K562 (cell line): ENCODE results near the gene TRPC4. TPM values are rescaled to one million over a fixed set of nuclear protein-coding genes. Genes with fewer than 3 reads are reported as not detected.

Experiments used
- ATAC-seq: fragments of 200-7000 bp; cut with Tn5 transposase; 3 replicates; pipeline ENCODE4 v1.9.1; 2020; ENCODE audit warnings: moderate library complexity
- BruUV-seq: library from RNA; stranded (reverse); fragments of 400-500 nt; replicated peaks from 2 replicates; lab custom pipeline; 2021; lab: Mats Ljungman, UMichigan
- CTCF ChIA-PET: fragments of 300-600 bp; formaldehyde crosslinking; extraction: SDS; loops from one replicate; lab custom pipeline; 2021; ENCODE audit warnings: low intra/inter-chr PET ratio; lab: Yijun Ruan, JAX
- POLR2A ChIA-PET: fragments of 300-600, 350-650 bp; sonication (Branson Sonifier 250); formaldehyde crosslinking; extraction: SDS; loops from one replicate; lab custom pipeline; 2021; ENCODE audit warnings: antibody characterized with exemption, inconsistent platforms; lab: Yijun Ruan, JAX
- DNase-seq, 4 experiments: peaks; one replicate each; pipeline versions ENCODE4 v3.0.0 to v3.0.0-alpha.2; 2011 to 2018; ENCODE audit warnings: low spot score in 3 of 4, mixed read lengths in 3 of 4; ENCODE audit errors: extremely low read depth in 1 of 4
- FAIRE-seq: peaks from 2 replicates; lab custom pipeline; 2011; peaks lifted over from hg19 to GRCh38; lab: Jason Lieb, UNC
- H2AFZ ChIP-seq: 2 replicates; pipeline ENCODE4 v1.6.0; 2011; ENCODE audit warnings: low read depth, low read length, control low read depth, inconsistent platforms
- H3K27ac ChIP-seq: fragments of 200-600 bp; 3 replicates; pipeline ENCODE4 v1.8.0; 2011; ENCODE audit warnings: low read depth, mild to moderate bottlenecking, control low read depth, inconsistent platforms, low read length, moderate library complexity, mixed read lengths; ENCODE audit errors: extremely low read depth
- H3K27me3 ChIP-seq, 2 experiments: fragments of 300-600 bp in 1 of 2; 2 replicates in 1 of 2; 3 replicates in 1 of 2; pipeline versions ENCODE4 v1.6.0 to v1.8.0; 2011; ENCODE audit warnings: inconsistent platforms in 2 of 2, low read length in 2 of 2, mild to moderate bottlenecking in 1 of 2, mixed read lengths in 1 of 2, moderate library complexity in 1 of 2; ENCODE audit not compliant: control insufficient read depth in 2 of 2, insufficient read depth in 2 of 2
- H3K36me3 ChIP-seq: fragments of 300-600 bp; 3 replicates; pipeline ENCODE4 v1.8.0; 2011; ENCODE audit warnings: mild to moderate bottlenecking, low read length, inconsistent platforms; ENCODE audit not compliant: control insufficient read depth, insufficient read depth
- H3K4me1 ChIP-seq, 2 experiments: fragments of 200-600 bp in 1 of 2; replicated peaks in 1 of 2; 2 replicates in 1 of 2; 3 replicates in 1 of 2; pipeline versions ENCODE4 v1.5.1 to v1.8.0; 2011; ENCODE audit warnings: inconsistent platforms in 2 of 2, low read length in 2 of 2, mild to moderate bottlenecking in 1 of 2, mixed read lengths in 1 of 2, moderate library complexity in 1 of 2; ENCODE audit not compliant: control insufficient read depth in 2 of 2, insufficient read depth in 2 of 2
- H3K4me2 ChIP-seq: 2 replicates; pipeline ENCODE4 v1.6.1; 2011; ENCODE audit warnings: low read length, control low read depth, inconsistent platforms, mixed read lengths; ENCODE audit not compliant: insufficient read depth
- H3K4me3 ChIP-seq: fragments of 200-600 bp; sonication (generic), shearing (Covaris generic); 2 replicates; pipeline ENCODE4 v1.5.1; 2016; ENCODE audit warnings: control low read depth, inconsistent platforms
- H3K79me2 ChIP-seq: fragments of 200-600 bp; 3 replicates; pipeline ENCODE4 v1.8.0; 2011; ENCODE audit warnings: low read length, inconsistent platforms; ENCODE audit not compliant: control insufficient read depth, insufficient read depth
- H3K9ac ChIP-seq, 2 experiments: 2 replicates each; pipeline versions ENCODE4 v1.6.0 to v1.6.1; 2011; ENCODE audit warnings: low read depth in 2 of 2, low read length in 2 of 2, control low read depth in 1 of 2, inconsistent platforms in 1 of 2, mild to moderate bottlenecking in 1 of 2, mixed read lengths in 1 of 2; ENCODE audit not compliant: insufficient read depth in 1 of 2
- H3K9me1 ChIP-seq: one replicate; pipeline ENCODE4 v1.6.0; 2011; ENCODE audit warnings: inconsistent platforms, mild to moderate bottlenecking, low read length, moderate library complexity; ENCODE audit not compliant: control insufficient read depth, insufficient read depth
- H3K9me3 ChIP-seq: replicated peaks from 2 replicates; pipeline ENCODE4 v1.5.1; 2011; ENCODE audit warnings: low read depth, low read length, inconsistent platforms; ENCODE audit not compliant: control insufficient read depth, insufficient read depth
- H4K20me1 ChIP-seq: replicated peaks from 2 replicates; pipeline ENCODE4 v1.6.1; 2011; ENCODE audit warnings: low read length, inconsistent platforms, mixed read lengths; ENCODE audit not compliant: control insufficient read depth, insufficient read depth
- FOXM1 ChIP-seq, 2 experiments: fragments of 450-650 bp in 1 of 2; sonication (generic) in 1 of 2; formaldehyde crosslinking in 1 of 2; IDR thresholded peaks; 2 replicates each; pipeline versions ENCODE4 v1.6.1 to v1.9.0; 2017 to 2022; ENCODE audit warnings: low read depth in 2 of 2, mild to moderate bottlenecking in 2 of 2, missing genetic modification reagents in 1 of 2, moderate library complexity in 1 of 2
- HDGF ChIP-seq: fragments of 450-650 bp; IDR thresholded peaks from 2 replicates; pipeline ENCODE4 v1.6.1; 2016
- HLTF ChIP-seq: fragments of 450-650 bp; IDR thresholded peaks from 2 replicates; pipeline ENCODE4 v1.6.1; 2016
- IFI16 ChIP-seq: fragments of 250-450 bp; sonication (Bioruptor Pico); IDR thresholded peaks from 2 replicates; pipeline ENCODE4 v2.1.2; 2022; ENCODE audit warnings: mild to moderate bottlenecking, inconsistent platforms
- KAT2B ChIP-seq: IDR thresholded peaks from one replicate; pipeline ENCODE4 v1.6.1; 2012; ENCODE audit warnings: low read depth, mild to moderate bottlenecking, control low read depth, inconsistent platforms, low read length, moderate library complexity
- PRPF4 ChIP-seq: fragments of 200-400 bp; formaldehyde crosslinking; IDR thresholded peaks from one replicate; pipeline ENCODE4 v1.6.1; 2017; ENCODE audit warnings: low read length, low read depth, mild to moderate bottlenecking; ENCODE audit not compliant: insufficient read depth, poor library complexity, severe bottlenecking
- SIX5 ChIP-seq, 2 experiments: IDR thresholded peaks; 2 replicates each; pipeline ENCODE4 v1.6.1; 2011; ENCODE audit warnings: low read length in 2 of 2, borderline replicate concordance in 1 of 2, low read depth in 1 of 2, mild to moderate bottlenecking in 1 of 2, moderate library complexity in 1 of 2; ENCODE audit not compliant: insufficient read depth in 1 of 2
- YBX1 ChIP-seq: fragments of 450-650 bp; IDR thresholded peaks from 2 replicates; pipeline ENCODE4 v1.7.1; 2016; ENCODE audit warnings: mild to moderate bottlenecking
- WGBS: fragments of 100-300 bp; shearing (Covaris generic); methylation state at CpG from one replicate; pipeline ENCODE4 v1.1.6; 2016; ENCODE audit warnings: low coverage, mixed read lengths; ENCODE audit not compliant: insufficient coverage; ENCODE audit errors: missing lambda C conversion rate; 5-methylcytosine and 5-hydroxymethylcytosine counted together
- in situ Hi-C: fragments of 300-500 bp; cut with MboI; formaldehyde crosslinking; loops from 4 replicates; pipeline ENCODE4 v1.15.0; 2018; ENCODE audit warnings: inconsistent platforms, mixed read lengths
- intact Hi-C: fragments of 100-400 bp; cut with micrococcal nuclease; formaldehyde crosslinking; loops from 2 replicates; pipeline ENCODE4 v1.14.2; 2022
- polyA plus RNA-seq, 8 experiments: library from polyadenylated mRNA; depleted of rRNA in 4 of 8; stranded (reverse) in 5 of 8; unstranded in 3 of 8; fragments of >200 nt; fragmentation: Nextera tagmentation in 2 of 8; fragmentation: Illumina TruSeq in 1 of 8; extraction: Ambion mirVana in 2 of 8; extraction: Trizol in 1 of 8; gene quantifications; 2 replicates each; pipeline versions ENCODE4 v1.2.1 to v1.2.3, GENCODE V29; 2011 to 2014; ENCODE audit warnings: inconsistent platforms in 1 of 8, missing spikeins in 1 of 8
- total RNA-seq, 7 experiments: library from RNA; depleted of rRNA in 6 of 7; stranded (reverse); fragments of >200 nt in 6 of 7; fragmentation: Illumina TruSeq in 2 of 7; extraction: Trizol in 2 of 7; gene quantifications; 2 replicates each; pipeline versions ENCODE4 v1.2.1 to v1.2.3, GENCODE V29; 2011 to 2021; ENCODE audit warnings: low replicate concordance in 1 of 7
- TF ChIP-seq, protein P1 (sequence below): fragments of 450-650 bp; IDR thresholded peaks from 2 replicates; pipeline ENCODE4 v1.7.1; 2018; ENCODE audit warnings: mild to moderate bottlenecking, low read depth; ENCODE audit not compliant: partially characterized antibody
- TF ChIP-seq, protein P2 (sequence below): sonication (generic); formaldehyde crosslinking; IDR thresholded peaks from 2 replicates; pipeline ENCODE4 v1.8.1; 2023; ENCODE audit warnings: missing genetic modification reagents, mild to moderate bottlenecking, borderline replicate concordance

The TRPC4 gene
- total and polyA plus RNA-seq, 9 of the 15 experiments (the other 6 are each of a cell fraction or from before 2014, with no cell fraction given) = 0.03 to 0.04 TPM; not detected in 7

DNA sequence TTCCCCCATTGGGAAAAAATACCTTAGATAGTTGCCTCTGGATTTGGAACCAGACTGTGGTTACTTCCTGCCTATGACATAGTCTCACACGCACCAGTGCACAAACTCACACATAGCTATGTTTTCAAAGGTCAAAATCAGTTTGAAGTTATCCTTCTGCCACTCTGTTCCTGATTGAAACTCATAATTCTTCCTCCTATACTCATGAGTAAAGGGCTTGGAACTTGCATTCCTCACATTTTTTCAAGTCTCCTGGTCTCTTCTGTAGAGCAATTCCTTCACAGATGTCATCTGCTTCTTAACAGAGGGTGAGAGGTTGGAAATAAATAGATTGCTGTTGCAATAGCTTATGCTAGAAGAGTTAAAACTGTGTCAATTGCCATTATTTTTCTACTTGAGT, 252.4 kb downstream of the TRPC4 start:
- no peaks in the 10 kb centered on the region for H3K9me3 ChIP-seq
- in situ Hi-C loops = loop anchor here (25.0 kb wide), 1 partner anchor 505 kb away; the partner anchor contains the start of gene CSNK1A1L
- H3K27ac ChIP-seq = no peak overlapping the region
- no peaks in the 10 kb centered on the region for H3K9me1 ChIP-seq
- H3K4me3 ChIP-seq = no peak overlapping the region
- no peak for DNase-seq
- 0% methylated on average over 1 of the region's 1 CpG for WGBS
- no peaks in the 10 kb centered on the region for H3K79me2 ChIP-seq
- H3K27me3 ChIP-seq = no peaks in the 10 kb centered on the region
- ChIA-PET POLR2A (no interaction called here), CTCF (no interaction called here)
- intact Hi-C loops = no loop called here
- no peaks in the 10 kb centered on the region for H3K36me3 ChIP-seq
- no peaks in the 10 kb centered on the region for H3K4me1 ChIP-seq
- TF ChIP-seq PRPF4 (no peak), KAT2B (no peak), HLTF (no peak), IFI16 (CRISPR knock-in tag) (no peak), YBX1 (no peak), SIX5 (IDR thresholded peaks at IDR 0.05; ENCODE audit: borderline replicate concordance in 1 of 2, insufficient read depth in 1 of 2, low read depth in 1 of 2, low read length in 2 of 2) (no peak), FOXM1 (IDR thresholded peaks at IDR 0.05; ENCODE audit: low read depth) (no peak), FOXM1 (CRISPR knock-in tag; IDR thresholded peaks at IDR 0.05; ENCODE audit: low read depth) (no peak), HDGF (no peak)
- TF ChIP-seq, protein P1, sequence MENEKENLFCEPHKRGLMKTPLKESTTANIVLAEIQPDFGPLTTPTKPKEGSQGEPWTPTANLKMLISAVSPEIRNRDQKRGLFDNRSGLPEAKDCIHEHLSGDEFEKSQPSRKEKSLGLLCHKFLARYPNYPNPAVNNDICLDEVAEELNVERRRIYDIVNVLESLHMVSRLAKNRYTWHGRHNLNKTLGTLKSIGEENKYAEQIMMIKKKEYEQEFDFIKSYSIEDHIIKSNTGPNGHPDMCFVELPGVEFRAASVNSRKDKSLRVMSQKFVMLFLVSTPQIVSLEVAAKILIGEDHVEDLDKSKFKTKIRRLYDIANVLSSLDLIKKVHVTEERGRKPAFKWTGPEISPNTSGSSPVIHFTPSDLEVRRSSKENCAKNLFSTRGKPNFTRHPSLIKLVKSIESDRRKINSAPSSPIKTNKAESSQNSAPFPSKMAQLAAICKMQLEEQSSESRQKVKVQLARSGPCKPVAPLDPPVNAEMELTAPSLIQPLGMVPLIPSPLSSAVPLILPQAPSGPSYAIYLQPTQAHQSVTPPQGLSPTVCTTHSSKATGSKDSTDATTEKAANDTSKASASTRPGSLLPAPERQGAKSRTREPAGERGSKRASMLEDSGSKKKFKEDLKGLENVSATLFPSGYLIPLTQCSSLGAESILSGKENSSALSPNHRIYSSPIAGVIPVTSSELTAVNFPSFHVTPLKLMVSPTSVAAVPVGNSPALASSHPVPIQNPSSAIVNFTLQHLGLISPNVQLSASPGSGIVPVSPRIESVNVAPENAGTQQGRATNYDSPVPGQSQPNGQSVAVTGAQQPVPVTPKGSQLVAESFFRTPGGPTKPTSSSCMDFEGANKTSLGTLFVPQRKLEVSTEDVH = no peak
- TF ChIP-seq, protein P2, sequence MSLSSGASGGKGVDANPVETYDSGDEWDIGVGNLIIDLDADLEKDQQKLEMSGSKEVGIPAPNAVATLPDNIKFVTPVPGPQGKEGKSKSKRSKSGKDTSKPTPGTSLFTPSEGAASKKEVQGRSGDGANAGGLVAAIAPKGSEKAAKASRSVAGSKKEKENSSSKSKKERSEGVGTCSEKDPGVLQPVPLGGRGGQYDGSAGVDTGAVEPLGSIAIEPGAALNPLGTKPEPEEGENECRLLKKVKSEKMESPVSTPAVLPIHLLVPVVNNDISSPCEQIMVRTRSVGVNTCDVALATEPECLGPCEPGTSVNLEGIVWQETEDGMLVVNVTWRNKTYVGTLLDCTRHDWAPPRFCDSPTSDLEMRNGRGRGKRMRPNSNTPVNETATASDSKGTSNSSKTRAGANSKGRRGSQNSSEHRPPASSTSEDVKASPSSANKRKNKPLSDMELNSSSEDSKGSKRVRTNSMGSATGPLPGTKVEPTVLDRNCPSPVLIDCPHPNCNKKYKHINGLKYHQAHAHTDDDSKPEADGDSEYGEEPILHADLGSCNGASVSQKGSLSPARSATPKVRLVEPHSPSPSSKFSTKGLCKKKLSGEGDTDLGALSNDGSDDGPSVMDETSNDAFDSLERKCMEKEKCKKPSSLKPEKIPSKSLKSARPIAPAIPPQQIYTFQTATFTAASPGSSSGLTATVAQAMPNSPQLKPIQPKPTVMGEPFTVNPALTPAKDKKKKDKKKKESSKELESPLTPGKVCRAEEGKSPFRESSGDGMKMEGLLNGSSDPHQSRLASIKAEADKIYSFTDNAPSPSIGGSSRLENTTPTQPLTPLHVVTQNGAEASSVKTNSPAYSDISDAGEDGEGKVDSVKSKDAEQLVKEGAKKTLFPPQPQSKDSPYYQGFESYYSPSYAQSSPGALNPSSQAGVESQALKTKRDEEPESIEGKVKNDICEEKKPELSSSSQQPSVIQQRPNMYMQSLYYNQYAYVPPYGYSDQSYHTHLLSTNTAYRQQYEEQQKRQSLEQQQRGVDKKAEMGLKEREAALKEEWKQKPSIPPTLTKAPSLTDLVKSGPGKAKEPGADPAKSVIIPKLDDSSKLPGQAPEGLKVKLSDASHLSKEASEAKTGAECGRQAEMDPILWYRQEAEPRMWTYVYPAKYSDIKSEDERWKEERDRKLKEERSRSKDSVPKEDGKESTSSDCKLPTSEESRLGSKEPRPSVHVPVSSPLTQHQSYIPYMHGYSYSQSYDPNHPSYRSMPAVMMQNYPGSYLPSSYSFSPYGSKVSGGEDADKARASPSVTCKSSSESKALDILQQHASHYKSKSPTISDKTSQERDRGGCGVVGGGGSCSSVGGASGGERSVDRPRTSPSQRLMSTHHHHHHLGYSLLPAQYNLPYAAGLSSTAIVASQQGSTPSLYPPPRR (CRISPR knock-in tag) = no peak
- FAIRE-seq = no peak
- no peak for ATAC-seq
- no peak overlapping the region for H2AFZ ChIP-seq
- no peak overlapping the region for H3K9ac ChIP-seq
- H3K4me2 ChIP-seq = no peak overlapping the region
- no TSS peak for BruUV-seq
- no peaks in the 10 kb centered on the region for H4K20me1 ChIP-seq
